Gastrocnemius medialis (tissue), 4 donors: ENCODE data around the gene CORIN.

Source experiments
- POLR2A ChIP-seq, 2 donors: fragments of 450-650 bp; IDR thresholded peaks; one replicate each; pipeline ENCODE4 v1.6.1; 2017; ENCODE audit warnings: antibody characterized with exemption in 2 of 2, mild to moderate bottlenecking in 2 of 2, moderate library complexity in 2 of 2
- TF ChIP-seq, protein P1 (sequence below), 5 experiments: fragments of 450-650 bp in 3 of 5; fragments of 200-600 bp in 2 of 5; sonication (generic) in 2 of 5; IDR thresholded peaks in 4 of 5; conservative IDR thresholded peaks in 1 of 5; 1 replicate in 4 of 5; 2 replicates in 1 of 5; pipeline ENCODE4 v1.5.1; 2016 to 2019; ENCODE audit warnings: antibody characterized with exemption in 5 of 5, mild to moderate bottlenecking in 3 of 5, moderate library complexity in 3 of 5

DNA sequence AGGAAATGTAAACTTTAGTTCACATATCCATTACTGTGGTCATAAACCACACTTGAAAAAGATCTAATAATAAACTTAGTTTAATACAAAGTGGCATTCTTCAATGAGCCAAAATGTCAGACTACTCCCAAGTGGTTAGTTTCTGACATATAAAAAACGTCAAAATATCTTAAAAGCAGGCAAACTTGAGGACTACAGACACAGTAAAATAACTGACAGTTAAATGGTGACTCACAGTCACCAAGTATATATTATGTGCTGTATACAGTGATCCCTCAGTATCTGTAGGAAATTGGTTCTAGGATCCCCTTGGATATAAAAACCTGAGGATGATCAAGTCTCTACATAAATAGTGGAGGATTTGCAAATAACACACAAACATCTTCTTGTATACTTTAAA is 11.6 kb upstream of the CORIN start:
- TF ChIP-seq, protein P1, sequence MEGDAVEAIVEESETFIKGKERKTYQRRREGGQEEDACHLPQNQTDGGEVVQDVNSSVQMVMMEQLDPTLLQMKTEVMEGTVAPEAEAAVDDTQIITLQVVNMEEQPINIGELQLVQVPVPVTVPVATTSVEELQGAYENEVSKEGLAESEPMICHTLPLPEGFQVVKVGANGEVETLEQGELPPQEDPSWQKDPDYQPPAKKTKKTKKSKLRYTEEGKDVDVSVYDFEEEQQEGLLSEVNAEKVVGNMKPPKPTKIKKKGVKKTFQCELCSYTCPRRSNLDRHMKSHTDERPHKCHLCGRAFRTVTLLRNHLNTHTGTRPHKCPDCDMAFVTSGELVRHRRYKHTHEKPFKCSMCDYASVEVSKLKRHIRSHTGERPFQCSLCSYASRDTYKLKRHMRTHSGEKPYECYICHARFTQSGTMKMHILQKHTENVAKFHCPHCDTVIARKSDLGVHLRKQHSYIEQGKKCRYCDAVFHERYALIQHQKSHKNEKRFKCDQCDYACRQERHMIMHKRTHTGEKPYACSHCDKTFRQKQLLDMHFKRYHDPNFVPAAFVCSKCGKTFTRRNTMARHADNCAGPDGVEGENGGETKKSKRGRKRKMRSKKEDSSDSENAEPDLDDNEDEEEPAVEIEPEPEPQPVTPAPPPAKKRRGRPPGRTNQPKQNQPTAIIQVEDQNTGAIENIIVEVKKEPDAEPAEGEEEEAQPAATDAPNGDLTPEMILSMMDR (IDR thresholded peaks at IDR 0.05 in 4 of 5, conservative IDR thresholded peaks at IDR 0.05 in 1 of 5): no peak
- TF ChIP-seq POLR2A (IDR thresholded peaks at IDR 0.05): no peak
